HG03097 (cell line): ENCODE results near the gene ATP6AP1.
"Not testable (repeated sequence)": the region's sequence is repeated elsewhere in the genome, so short reads cannot be mapped to it uniquely, and the experiment has no call there.

Experiments
- ATAC-seq: cut with Tn5 transposase; IDR thresholded peaks from one replicate; pipeline ENCODE4 v1.9.1; 2021; ENCODE audit not compliant: unreplicated experiment, low FRiP score

ATP6AP1 gene

GRCh38 chrX:154428176-154429171 is at the start of gene ATP6AP1:
Gene ATP6AP1, plus strand, starts transcription at chrX:154428677. Its CDS starts 16 bp downstream, at chrX:154428693.
- peak; percentile 90 for ATAC-seq

GRCh38 chrX:154378799-154379568 is 49.5 kb upstream of the ATP6AP1 start, which contains the start of gene EMD:
Gene EMD, plus strand, starts transcription at chrX:154379295. Its CDS starts 190 bp downstream, at chrX:154379485.
- ATAC-seq, result peak; percentile 76

- no peak for ATAC-seq
Observed at GRCh38 chrX:154379569-154379951, 48.9 kb upstream of the ATP6AP1 start.

GRCh38 chrX:154380153-154380552 is 48.3 kb upstream of the ATP6AP1 start:
- no peak for ATAC-seq

- no peak for ATAC-seq
Observed at GRCh38 chrX:154380787-154381186, 47.7 kb upstream of the ATP6AP1 start.

- ATAC-seq, result no peak
Observed at GRCh38 chrX:154381271-154381670, 47.2 kb upstream of the ATP6AP1 start.

GRCh38 chrX:154382483-154383069 is 45.9 kb upstream of the ATP6AP1 start:
- no peak for ATAC-seq

- no peak for ATAC-seq
Observed at GRCh38 chrX:154383359-154384283, 44.9 kb upstream of the ATP6AP1 start.

GRCh38 chrX:154384284-154384892 is 44.1 kb upstream of the ATP6AP1 start:
- no peak for ATAC-seq

GRCh38 chrX:154388094-154388493 is 40.4 kb upstream of the ATP6AP1 start:
- peak; percentile 33 for ATAC-seq

GRCh38 chrX:154388649-154389048 is 39.8 kb upstream of the ATP6AP1 start:
- not testable (repeated sequence) for ATAC-seq

GRCh38 chrX:154389812-154390747 is 38.4 kb upstream of the ATP6AP1 start:
- ATAC-seq, result peak; percentile 62

GRCh38 chrX:154396363-154396762 is 32.1 kb upstream of the ATP6AP1 start:
- not testable (repeated sequence) for ATAC-seq

GRCh38 chrX:154396973-154397887 is 31.2 kb upstream of the ATP6AP1 start:
- ATAC-seq, result peak; percentile 37

GRCh38 chrX:154397888-154398667 is 30.4 kb upstream of the ATP6AP1 start, which contains the start of gene RPL10:
Gene RPL10, plus strand, starts transcription at chrX:154398377. Its CDS starts 143 bp downstream, at chrX:154398520.
- peak; percentile 80 for ATAC-seq
